Esophagus muscularis mucosa (tissue), 4 donors: Measurements from ENCODE around the gene TMED7. TPM values are rescaled to one million over a fixed set of nuclear protein-coding genes. Genes with fewer than 3 reads are reported as not detected.

Source experiments
- DNase-seq: peaks from one replicate; pipeline ENCODE4 v3.0.0-alpha.2; 2017; ENCODE audit errors: extremely low spot score
- H3K27ac ChIP-seq, 4 donors: fragments of 200-600 bp; sonication (generic); replicated peaks in 1 of 4; 1 replicate in 3 of 4; 2 replicates in 1 of 4; pipeline ENCODE4 v1.5.1; 2016 to 2019; ENCODE audit warnings: mild to moderate bottlenecking in 1 of 4
- H3K27me3 ChIP-seq, 4 donors: fragments of 200-600 bp; sonication (generic); one replicate each; pipeline versions ENCODE4 v1.5.1 to v1.6.0; 2016 to 2019
- H3K36me3 ChIP-seq, 4 donors: fragments of 200-600 bp; sonication (generic); one replicate each; pipeline ENCODE4 v1.5.1; 2016 to 2019
- H3K4me1 ChIP-seq, 4 donors: fragments of 200-600 bp; sonication (generic); one replicate each; pipeline ENCODE4 v1.5.1; 2016 to 2019
- H3K4me3 ChIP-seq, 4 donors: fragments of 200-600 bp; sonication (generic); 1 replicate in 2 of 4; 2 replicates in 2 of 4; pipeline ENCODE4 v1.5.1; 2016 to 2019; ENCODE audit warnings: mild to moderate bottlenecking in 4 of 4, moderate library complexity in 1 of 4
- H3K9me3 ChIP-seq, 4 donors: fragments of 200-600 bp; sonication (generic); 1 replicate in 3 of 4; 2 replicates in 1 of 4; pipeline ENCODE4 v1.5.1; 2016 to 2019
- EP300 ChIP-seq: sonication (generic); formaldehyde crosslinking; IDR thresholded peaks from one replicate; pipeline ENCODE4 v1.6.1; 2017; ENCODE audit warnings: antibody characterized with exemption
- POLR2A ChIP-seq: fragments of 450-650 bp; IDR thresholded peaks from one replicate; pipeline ENCODE4 v1.6.1; 2017; ENCODE audit warnings: antibody characterized with exemption, moderate library complexity, mild to moderate bottlenecking, low read depth
- POLR2AphosphoS5 ChIP-seq, 2 donors: sonication (generic); formaldehyde crosslinking; IDR thresholded peaks; one replicate each; pipeline ENCODE4 v1.6.1; 2017; ENCODE audit warnings: antibody characterized with exemption in 2 of 2
- WGBS: methylation state at CpG from one replicate; pipeline ENCODE4 v1.1.5; 2018; 5-methylcytosine and 5-hydroxymethylcytosine counted together
- intact Hi-C: fragments of 100-400 bp; cut with DNase I; formaldehyde crosslinking; loops from one replicate; pipeline ENCODE4 v1.15.1; 2023
- total RNA-seq, 4 donors: library from RNA; depleted of rRNA; stranded (reverse); fragments of >200 nt; gene quantifications; one replicate each; pipeline versions ENCODE4 v1.1.0 to v1.2.1, GENCODE V29; 2016
- TF ChIP-seq, protein P1 (sequence below), 3 experiments: fragments of 200-600 bp in 2 of 3; fragments of 450-650 bp in 1 of 3; sonication (generic) in 2 of 3; IDR thresholded peaks; one replicate each; pipeline ENCODE4 v1.5.1; 2017 to 2019; ENCODE audit warnings: antibody characterized with exemption in 3 of 3, mild to moderate bottlenecking in 2 of 3, moderate library complexity in 1 of 3

The TMED7 gene
- total RNA-seq, 4 donors from 2014 or later: 86.8 to 183 (median 136) TPM

DNA sequence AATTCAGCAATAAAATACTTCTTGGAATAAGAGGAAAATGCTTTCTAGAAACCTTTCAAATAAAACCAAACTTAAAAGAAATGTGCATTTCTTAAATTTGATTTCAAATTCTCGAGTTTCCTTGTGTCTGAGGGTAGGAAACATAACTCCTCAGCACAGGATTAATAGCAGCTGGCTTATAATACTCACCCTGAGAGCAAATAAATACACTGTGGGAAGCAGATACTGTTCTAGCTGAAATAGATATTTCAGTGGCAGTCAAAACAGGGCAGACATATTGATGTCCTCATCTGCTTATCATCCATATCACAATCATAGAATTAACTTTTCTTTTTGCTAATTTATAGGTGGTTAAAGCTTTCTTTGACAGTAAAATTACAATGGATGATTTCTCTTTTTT is 57.2 kb downstream of the TMED7 start:
- no peaks in the 10 kb centered on the region for H3K36me3 ChIP-seq
- intact Hi-C loops: no loop called here
- H3K27me3 ChIP-seq: no peaks in the 10 kb centered on the region
- H3K4me1 ChIP-seq: peaks cover 9 to 36% (median 25%) of the 10 kb centered on the region in 4 donors
- no peak for TF ChIP-seq EP300
- TF ChIP-seq POLR2AphosphoS5 (IDR thresholded peaks at IDR 0.05): no peak
- TF ChIP-seq, protein P1, sequence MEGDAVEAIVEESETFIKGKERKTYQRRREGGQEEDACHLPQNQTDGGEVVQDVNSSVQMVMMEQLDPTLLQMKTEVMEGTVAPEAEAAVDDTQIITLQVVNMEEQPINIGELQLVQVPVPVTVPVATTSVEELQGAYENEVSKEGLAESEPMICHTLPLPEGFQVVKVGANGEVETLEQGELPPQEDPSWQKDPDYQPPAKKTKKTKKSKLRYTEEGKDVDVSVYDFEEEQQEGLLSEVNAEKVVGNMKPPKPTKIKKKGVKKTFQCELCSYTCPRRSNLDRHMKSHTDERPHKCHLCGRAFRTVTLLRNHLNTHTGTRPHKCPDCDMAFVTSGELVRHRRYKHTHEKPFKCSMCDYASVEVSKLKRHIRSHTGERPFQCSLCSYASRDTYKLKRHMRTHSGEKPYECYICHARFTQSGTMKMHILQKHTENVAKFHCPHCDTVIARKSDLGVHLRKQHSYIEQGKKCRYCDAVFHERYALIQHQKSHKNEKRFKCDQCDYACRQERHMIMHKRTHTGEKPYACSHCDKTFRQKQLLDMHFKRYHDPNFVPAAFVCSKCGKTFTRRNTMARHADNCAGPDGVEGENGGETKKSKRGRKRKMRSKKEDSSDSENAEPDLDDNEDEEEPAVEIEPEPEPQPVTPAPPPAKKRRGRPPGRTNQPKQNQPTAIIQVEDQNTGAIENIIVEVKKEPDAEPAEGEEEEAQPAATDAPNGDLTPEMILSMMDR (IDR thresholded peaks at IDR 0.05): no peak
- no peak for TF ChIP-seq POLR2A
- H3K9me3 ChIP-seq: no peaks in the 10 kb centered on the region
- no peak overlapping the region for H3K27ac ChIP-seq
- no peak overlapping the region for H3K4me3 ChIP-seq
- DNase-seq: no peak
- 64% methylated on average over 1 of the region's 1 CpG for WGBS

DNA sequence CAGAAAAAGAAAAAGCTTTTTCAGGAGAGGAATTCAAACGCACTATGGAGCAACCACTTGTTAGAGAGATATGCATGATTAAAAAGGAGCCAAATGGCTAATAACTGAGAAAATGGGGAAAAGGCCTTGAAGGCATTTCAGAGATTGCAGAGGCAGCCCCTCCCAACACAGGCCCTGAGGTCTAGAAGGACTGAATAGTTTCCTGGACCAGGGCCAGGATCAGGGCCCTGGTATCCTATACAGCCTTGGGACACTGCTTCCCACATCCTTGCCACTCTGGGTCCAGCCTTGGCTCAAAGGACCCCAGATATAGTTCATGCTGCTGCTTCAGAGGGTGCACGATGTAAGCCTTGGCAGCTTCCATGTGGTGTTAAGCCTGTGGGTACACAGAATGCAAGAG is 60.6 kb downstream of the TMED7 start:
- Histone ChIP-seq H3K27ac (no peak overlapping the region), H3K4me3 (no peak overlapping the region), H3K9me3 (no peaks in the 10 kb centered on the region), H3K4me1 (peaks cover 0 to 5% (median 4%) of the 10 kb centered on the region in 4 donors), H3K27me3 (no peaks in the 10 kb centered on the region), H3K36me3 (no peaks in the 10 kb centered on the region)
- intact Hi-C loops: no loop called here
- WGBS: 86% methylated on average over 2 of the region's 2 CpGs
- DNase-seq: no peak
- TF ChIP-seq EP300 (no peak), POLR2A (no peak)
- TF ChIP-seq, protein P1 (IDR thresholded peaks at IDR 0.05): no peak

Other genes with a start within 250 kb of the TMED7 start
- gene FEM1C, start 81.3 kb downstream of the TMED7 start, total RNA-seq: 10 to 100 TPM; 41.3 to 71.0 (median 51.5) TPM
- gene TICAM2, start 23.6 kb downstream of the TMED7 start, total RNA-seq: 1 to 10 TPM; 1.2 to 3.0 (median 1.5) TPM
- 10 to 100 TPM in 3 of 4 donors, 1 to 10 TPM in 1; 2.5 to 26.0 (median 16.8) TPM for gene CDO1, start 190.6 kb upstream of the TMED7 start, total RNA-seq
- 10 to 100 TPM; 26.7 to 45.1 (median 37.8) TPM for gene ATG12, start 215.5 kb upstream of the TMED7 start, total RNA-seq
- gene AP3S1, start 215.9 kb upstream of the TMED7 start, total RNA-seq: 10 to 100 TPM; 44.2 to 74.2 (median 58.9) TPM